ENCODE measurements around the gene NOL6.

The NOL6 gene

GRCh38 chr9:33434317-33435105 lies 39.2 kb downstream of the NOL6 start:
- Histone ChIP-seq H3K4me3 (ENCODE audit: low read length) (no peak overlapping the region), H3K27me3 (replicated peaks; ENCODE audit: insufficient read depth, low read length) (no peaks in the 10 kb centered on the region), H3F3A (ENCODE audit: insufficient read depth, low read length) (no peaks in the 10 kb centered on the region), H3K4me1 (ENCODE audit: low read length) (no peaks in the 10 kb centered on the region), H3K9me3 (replicated peaks; ENCODE audit: insufficient read depth, low read length) (no peaks in the 10 kb centered on the region), H3K36me3 (replicated peaks; ENCODE audit: insufficient read depth, low read length) (no peaks in the 10 kb centered on the region), H2AFZ (ENCODE audit: low read length) (no peak overlapping the region), H4K20me1 (ENCODE audit: insufficient read depth, low read length) (no peaks in the 10 kb centered on the region), H3K9ac (ENCODE audit: low read length) (no peak overlapping the region), H3K4me2 (ENCODE audit: low read depth, low read length) (no peak overlapping the region), H3K27ac (ENCODE audit: low read length) (no peak overlapping the region), H3K9me2 (replicated peaks; ENCODE audit: insufficient read depth, low read length) (no peaks in the 10 kb centered on the region), H3K79me2 (ENCODE audit: low read length) (no peaks in the 10 kb centered on the region)
- no peak for DNase-seq
- TF ChIP-seq EZH2phosphoT487 (IDR thresholded peaks at IDR 0.05; ENCODE audit: low read length) (no peak), EZH2 (optimal IDR thresholded peaks at IDR 0.05; ENCODE audit: low read depth, low read length) (no peak)

- H3K9me2 ChIP-seq (replicated peaks; ENCODE audit: insufficient read depth, low read length), result no peaks in the 10 kb centered on the region
- H3K4me1 ChIP-seq (ENCODE audit: low read length), result no peaks in the 10 kb centered on the region
- no peaks in the 10 kb centered on the region for H3K9me3 ChIP-seq (replicated peaks; ENCODE audit: insufficient read depth, low read length)
- no peak overlapping the region for H3K4me3 ChIP-seq (ENCODE audit: low read length)
- no peaks in the 10 kb centered on the region for H3K36me3 ChIP-seq (replicated peaks; ENCODE audit: insufficient read depth, low read length)
- no peaks in the 10 kb centered on the region for H4K20me1 ChIP-seq (ENCODE audit: insufficient read depth, low read length)
- H3K27ac ChIP-seq (ENCODE audit: low read length), result no peak overlapping the region
- no peak overlapping the region for H3K9ac ChIP-seq (ENCODE audit: low read length)
- no peaks in the 10 kb centered on the region for H3F3A ChIP-seq (ENCODE audit: insufficient read depth, low read length)
- no peak for TF ChIP-seq EZH2phosphoT487 (IDR thresholded peaks at IDR 0.05; ENCODE audit: low read length)
- TF ChIP-seq CTCF (IDR thresholded peaks at IDR 0.05; ENCODE audit: low read length), result no peak
- no peak overlapping the region for H3K4me2 ChIP-seq (ENCODE audit: low read depth, low read length)
- no peaks in the 10 kb centered on the region for H3K79me2 ChIP-seq (ENCODE audit: low read length)
- no peak for DNase-seq
- H3K27me3 ChIP-seq (replicated peaks; ENCODE audit: insufficient read depth, low read length), result no peaks in the 10 kb centered on the region
- no peak overlapping the region for H2AFZ ChIP-seq (ENCODE audit: low read length)
Observed at GRCh38 chr9:33433871-33434270, 39.9 kb downstream of the NOL6 start.

- Histone ChIP-seq H3K4me2 (ENCODE audit: low read depth, low read length) (no peak overlapping the region), H3K9ac (ENCODE audit: low read length) (no peak overlapping the region), H3K27me3 (replicated peaks; ENCODE audit: insufficient read depth, low read length) (no peaks in the 10 kb centered on the region), H3K79me2 (ENCODE audit: low read length) (no peaks in the 10 kb centered on the region), H3K27ac (ENCODE audit: low read length) (no peak overlapping the region), H3K4me3 (ENCODE audit: low read length) (no peak overlapping the region), H3K9me3 (replicated peaks; ENCODE audit: insufficient read depth, low read length) (no peaks in the 10 kb centered on the region), H2AFZ (ENCODE audit: low read length) (no peak overlapping the region), H3K36me3 (replicated peaks; ENCODE audit: insufficient read depth, low read length) (no peaks in the 10 kb centered on the region), H3K9me2 (replicated peaks; ENCODE audit: insufficient read depth, low read length) (no peaks in the 10 kb centered on the region), H3K4me1 (ENCODE audit: low read length) (no peaks in the 10 kb centered on the region), H4K20me1 (ENCODE audit: insufficient read depth, low read length) (no peaks in the 10 kb centered on the region), H3F3A (ENCODE audit: insufficient read depth, low read length) (no peaks in the 10 kb centered on the region)
- DNase-seq, result no peak
- TF ChIP-seq EZH2phosphoT487 (IDR thresholded peaks at IDR 0.05; ENCODE audit: low read length), result no peak
- no peak for TF ChIP-seq CTCF (IDR thresholded peaks at IDR 0.05; ENCODE audit: low read length)
- TF ChIP-seq EZH2 (optimal IDR thresholded peaks at IDR 0.05; ENCODE audit: low read depth, low read length), result no peak
Observed at GRCh38 chr9:33431420-33431819, 42.3 kb downstream of the NOL6 start.

GRCh38 chr9:33430942-33431341 lies 42.8 kb downstream of the NOL6 start:
- no peak overlapping the region for H3K9ac ChIP-seq (ENCODE audit: low read length)
- H3F3A ChIP-seq (ENCODE audit: insufficient read depth, low read length), result no peaks in the 10 kb centered on the region
- DNase-seq, result no peak
- H3K4me1 ChIP-seq (ENCODE audit: low read length), result no peaks in the 10 kb centered on the region
- no peaks in the 10 kb centered on the region for H4K20me1 ChIP-seq (ENCODE audit: insufficient read depth, low read length)
- H2AFZ ChIP-seq (ENCODE audit: low read length), result no peak overlapping the region
- no peaks in the 10 kb centered on the region for H3K27me3 ChIP-seq (replicated peaks; ENCODE audit: insufficient read depth, low read length)
- no peaks in the 10 kb centered on the region for H3K36me3 ChIP-seq (replicated peaks; ENCODE audit: insufficient read depth, low read length)
- no peaks in the 10 kb centered on the region for H3K79me2 ChIP-seq (ENCODE audit: low read length)
- H3K4me3 ChIP-seq (ENCODE audit: low read length), result no peak overlapping the region
- H3K9me2 ChIP-seq (replicated peaks; ENCODE audit: insufficient read depth, low read length), result no peaks in the 10 kb centered on the region
- H3K4me2 ChIP-seq (ENCODE audit: low read depth, low read length), result no peak overlapping the region
- TF ChIP-seq EZH2 (optimal IDR thresholded peaks at IDR 0.05; ENCODE audit: low read depth, low read length), result no peak
- no peak for TF ChIP-seq CTCF (IDR thresholded peaks at IDR 0.05; ENCODE audit: low read length)
- TF ChIP-seq EZH2phosphoT487 (IDR thresholded peaks at IDR 0.05; ENCODE audit: low read length), result no peak
- H3K9me3 ChIP-seq (replicated peaks; ENCODE audit: insufficient read depth, low read length), result no peaks in the 10 kb centered on the region
- no peak overlapping the region for H3K27ac ChIP-seq (ENCODE audit: low read length)
